ENCODE results near the gene GSN.

The GSN gene

GRCh38 chr9:121233906-121234831 is 33.8 kb upstream of the GSN start:
- no peaks in the 10 kb centered on the region for H3K4me1 ChIP-seq (ENCODE audit: control insufficient read depth, insufficient read depth, low read length)
- no peak overlapping the region for H3K4me3 ChIP-seq (ENCODE audit: low read depth, low read length)
- H3K27me3 ChIP-seq (ENCODE audit: control insufficient read depth, insufficient read depth, low read length) = peaks cover 8% of the 10 kb centered on the region
- H3K9ac ChIP-seq (ENCODE audit: low read depth, low read length) = no peak overlapping the region
- H3K9me3 ChIP-seq (ENCODE audit: control insufficient read depth, insufficient read depth, low read length) = no peaks in the 10 kb centered on the region
- no peaks in the 10 kb centered on the region for H3K36me3 ChIP-seq (ENCODE audit: control insufficient read depth, insufficient read depth, low read length)

GRCh38 chr9:121234832-121235161 is 33.2 kb upstream of the GSN start:
- Histone ChIP-seq H3K27me3 (ENCODE audit: control insufficient read depth, insufficient read depth, low read length) (peaks cover 8% of the 10 kb centered on the region), H3K9ac (ENCODE audit: low read depth, low read length) (no peak overlapping the region), H3K36me3 (ENCODE audit: control insufficient read depth, insufficient read depth, low read length) (no peaks in the 10 kb centered on the region), H3K4me3 (ENCODE audit: low read depth, low read length) (no peak overlapping the region), H3K4me1 (ENCODE audit: control insufficient read depth, insufficient read depth, low read length) (no peaks in the 10 kb centered on the region), H3K9me3 (ENCODE audit: control insufficient read depth, insufficient read depth, low read length) (no peaks in the 10 kb centered on the region)

GRCh38 chr9:121235512-121235911 is 32.5 kb upstream of the GSN start:
- Histone ChIP-seq H3K27me3 (ENCODE audit: control insufficient read depth, insufficient read depth, low read length) (peaks cover 8% of the 10 kb centered on the region), H3K9ac (ENCODE audit: low read depth, low read length) (no peak overlapping the region), H3K36me3 (ENCODE audit: control insufficient read depth, insufficient read depth, low read length) (no peaks in the 10 kb centered on the region), H3K9me3 (ENCODE audit: control insufficient read depth, insufficient read depth, low read length) (no peaks in the 10 kb centered on the region), H3K4me1 (ENCODE audit: control insufficient read depth, insufficient read depth, low read length) (no peaks in the 10 kb centered on the region), H3K4me3 (ENCODE audit: low read depth, low read length) (no peak overlapping the region)

GRCh38 chr9:121237916-121238315 is 30.0 kb upstream of the GSN start:
- Histone ChIP-seq H3K4me3 (ENCODE audit: low read depth, low read length) (no peak overlapping the region), H3K4me1 (ENCODE audit: control insufficient read depth, insufficient read depth, low read length) (no peaks in the 10 kb centered on the region), H3K9ac (ENCODE audit: low read depth, low read length) (no peak overlapping the region), H3K27me3 (ENCODE audit: control insufficient read depth, insufficient read depth, low read length) (peaks cover 8% of the 10 kb centered on the region), H3K9me3 (ENCODE audit: control insufficient read depth, insufficient read depth, low read length) (no peaks in the 10 kb centered on the region), H3K36me3 (ENCODE audit: control insufficient read depth, insufficient read depth, low read length) (no peaks in the 10 kb centered on the region)

GRCh38 chr9:121239071-121239470 is 28.9 kb upstream of the GSN start:
- Histone ChIP-seq H3K9ac (ENCODE audit: low read depth, low read length) (no peak overlapping the region), H3K4me1 (ENCODE audit: control insufficient read depth, insufficient read depth, low read length) (no peaks in the 10 kb centered on the region), H3K27me3 (ENCODE audit: control insufficient read depth, insufficient read depth, low read length) (peaks cover 8% of the 10 kb centered on the region), H3K36me3 (ENCODE audit: control insufficient read depth, insufficient read depth, low read length) (no peaks in the 10 kb centered on the region), H3K9me3 (ENCODE audit: control insufficient read depth, insufficient read depth, low read length) (no peaks in the 10 kb centered on the region), H3K4me3 (ENCODE audit: low read depth, low read length) (no peak overlapping the region)

- Histone ChIP-seq H3K9me3 (ENCODE audit: control insufficient read depth, insufficient read depth, low read length) (no peaks in the 10 kb centered on the region), H3K9ac (ENCODE audit: low read depth, low read length) (no peak overlapping the region), H3K4me1 (ENCODE audit: control insufficient read depth, insufficient read depth, low read length) (no peaks in the 10 kb centered on the region), H3K36me3 (ENCODE audit: control insufficient read depth, insufficient read depth, low read length) (no peaks in the 10 kb centered on the region), H3K4me3 (ENCODE audit: low read depth, low read length) (no peak overlapping the region), H3K27me3 (ENCODE audit: control insufficient read depth, insufficient read depth, low read length) (peaks cover 8% of the 10 kb centered on the region)
These were observed 28.1 kb upstream of the GSN start for GRCh38 chr9:121239851-121240250.

GRCh38 chr9:121240472-121241135 is 27.4 kb upstream of the GSN start:
- no peak overlapping the region for H3K4me3 ChIP-seq (ENCODE audit: low read depth, low read length)
- H3K27me3 ChIP-seq (ENCODE audit: control insufficient read depth, insufficient read depth, low read length) = peaks cover 8% of the 10 kb centered on the region
- no peaks in the 10 kb centered on the region for H3K4me1 ChIP-seq (ENCODE audit: control insufficient read depth, insufficient read depth, low read length)
- H3K36me3 ChIP-seq (ENCODE audit: control insufficient read depth, insufficient read depth, low read length) = no peaks in the 10 kb centered on the region
- H3K9me3 ChIP-seq (ENCODE audit: control insufficient read depth, insufficient read depth, low read length) = no peaks in the 10 kb centered on the region
- H3K9ac ChIP-seq (ENCODE audit: low read depth, low read length) = no peak overlapping the region

- Histone ChIP-seq H3K27me3 (ENCODE audit: control insufficient read depth, insufficient read depth, low read length) (peaks cover 8% of the 10 kb centered on the region), H3K9ac (ENCODE audit: low read depth, low read length) (no peak overlapping the region), H3K36me3 (ENCODE audit: control insufficient read depth, insufficient read depth, low read length) (no peaks in the 10 kb centered on the region), H3K4me3 (ENCODE audit: low read depth, low read length) (no peak overlapping the region), H3K4me1 (ENCODE audit: control insufficient read depth, insufficient read depth, low read length) (no peaks in the 10 kb centered on the region), H3K9me3 (ENCODE audit: control insufficient read depth, insufficient read depth, low read length) (no peaks in the 10 kb centered on the region)
These were observed 25.6 kb upstream of the GSN start for GRCh38 chr9:121242219-121242958.

- no peaks in the 10 kb centered on the region for H3K36me3 ChIP-seq (ENCODE audit: control insufficient read depth, insufficient read depth, low read length)
- no peak overlapping the region for H3K4me3 ChIP-seq (ENCODE audit: low read depth, low read length)
- H3K9me3 ChIP-seq (ENCODE audit: control insufficient read depth, insufficient read depth, low read length) = no peaks in the 10 kb centered on the region
- peaks cover 8% of the 10 kb centered on the region for H3K27me3 ChIP-seq (ENCODE audit: control insufficient read depth, insufficient read depth, low read length)
- no peaks in the 10 kb centered on the region for H3K4me1 ChIP-seq (ENCODE audit: control insufficient read depth, insufficient read depth, low read length)
- no peak overlapping the region for H3K9ac ChIP-seq (ENCODE audit: low read depth, low read length)
These were observed 25.0 kb upstream of the GSN start for GRCh38 chr9:121242959-121243346.

- Histone ChIP-seq H3K9ac (ENCODE audit: low read depth, low read length) (no peak overlapping the region), H3K4me3 (ENCODE audit: low read depth, low read length) (no peak overlapping the region), H3K36me3 (ENCODE audit: control insufficient read depth, insufficient read depth, low read length) (no peaks in the 10 kb centered on the region), H3K9me3 (ENCODE audit: control insufficient read depth, insufficient read depth, low read length) (no peaks in the 10 kb centered on the region), H3K27me3 (ENCODE audit: control insufficient read depth, insufficient read depth, low read length) (peaks cover 3% of the 10 kb centered on the region), H3K4me1 (ENCODE audit: control insufficient read depth, insufficient read depth, low read length) (no peaks in the 10 kb centered on the region)
These were observed 21.0 kb upstream of the GSN start for GRCh38 chr9:121246821-121247561.

GRCh38 chr9:121249563-121249962 is 18.4 kb upstream of the GSN start:
- Histone ChIP-seq H3K4me1 (ENCODE audit: control insufficient read depth, insufficient read depth, low read length) (peaks cover 7% of the 10 kb centered on the region), H3K27me3 (ENCODE audit: control insufficient read depth, insufficient read depth, low read length) (peaks cover 24% of the 10 kb centered on the region), H3K36me3 (ENCODE audit: control insufficient read depth, insufficient read depth, low read length) (no peaks in the 10 kb centered on the region), H3K9me3 (ENCODE audit: control insufficient read depth, insufficient read depth, low read length) (no peaks in the 10 kb centered on the region), H3K9ac (ENCODE audit: low read depth, low read length) (no peak overlapping the region), H3K4me3 (ENCODE audit: low read depth, low read length) (no peak overlapping the region)

Data from iPS-15b (cell line).